Stimulated activated CD4-positive, alpha-beta T cell treated with anti-CD3 and anti-CD28 coated beads, Interleukin-4, amount 100 ng/mL, for 4 hours (primary cell): ENCODE data around the gene ELL2.

ENCODE experiments used
- DNase-seq, 2 experiments: peaks; one replicate each; pipeline ENCODE4 v3.0.0-alpha.2; 2020

Gene ELL2

DNA sequence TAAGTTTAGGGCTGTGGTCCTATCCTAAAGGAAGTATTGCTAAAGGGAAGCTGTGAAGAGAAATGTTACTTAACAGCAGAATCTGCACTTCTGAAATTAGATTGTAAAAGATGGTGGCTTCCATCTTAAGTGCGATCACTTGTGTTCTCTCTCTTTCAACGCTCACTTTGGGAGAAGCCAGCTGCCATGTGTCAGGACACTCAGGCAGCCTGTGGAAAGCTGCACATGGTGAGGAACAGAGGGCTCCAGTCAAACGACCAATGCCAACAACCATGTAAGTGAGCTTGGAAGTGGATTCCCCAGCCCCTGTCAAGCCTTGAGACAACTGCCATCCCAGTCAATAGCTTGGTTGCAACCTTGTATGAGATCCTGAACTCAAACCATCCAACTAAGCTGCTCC is 87.4 kb downstream of the ELL2 start:
- no peak for DNase-seq

DNA sequence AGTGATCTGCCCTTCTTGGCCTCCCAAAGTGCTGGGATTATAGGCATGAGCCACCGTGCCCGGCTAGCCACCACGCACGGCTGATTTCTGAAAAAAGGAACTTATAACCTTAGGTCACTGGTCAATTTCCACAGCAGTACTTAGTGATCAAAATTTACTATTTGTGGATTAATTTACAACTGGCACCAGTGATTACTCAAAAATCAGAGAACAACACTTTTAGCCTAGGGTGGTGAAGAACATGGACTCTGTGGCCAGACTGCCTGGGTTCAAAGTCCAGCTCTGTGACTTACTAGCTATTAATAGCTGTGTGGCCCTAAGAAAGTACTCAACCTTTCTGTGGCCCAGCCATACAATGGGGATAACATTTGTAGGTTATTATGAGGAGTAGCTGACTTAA is 88.3 kb downstream of the ELL2 start:
- DNase-seq: no peak

- no peak for DNase-seq
These were observed 89.0 kb downstream of the ELL2 start for GRCh38 chr5:95872346-95873268.

DNA sequence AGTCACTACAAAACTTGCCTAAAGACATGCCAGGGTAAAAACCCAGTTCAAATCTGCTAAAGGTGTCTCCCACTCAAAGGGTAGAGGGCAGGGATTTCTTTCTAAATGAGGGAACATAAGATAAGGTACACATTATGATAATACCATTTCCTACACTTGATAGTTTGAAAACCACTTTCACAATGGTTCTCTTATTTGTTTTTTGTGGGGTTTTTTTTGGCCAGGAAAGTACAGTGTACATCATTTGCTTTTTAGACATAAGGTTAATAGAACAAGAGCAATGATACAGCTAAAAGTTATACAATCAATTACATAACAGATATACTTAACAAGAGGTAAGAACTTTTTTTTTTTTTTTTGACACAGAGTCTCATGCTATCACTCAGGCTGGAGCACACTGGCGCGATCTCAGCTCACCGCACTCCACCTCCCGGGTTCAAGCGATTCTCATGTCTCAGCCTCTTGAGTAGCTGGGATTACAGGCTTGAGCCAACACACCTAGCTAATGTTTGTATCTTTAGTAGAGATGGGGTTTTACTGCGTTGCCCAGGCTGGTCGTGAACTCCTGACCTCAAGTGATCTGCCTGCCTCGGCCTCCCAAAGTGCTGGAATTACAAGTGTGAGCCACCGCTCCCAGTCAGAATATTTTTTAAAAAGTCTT is 90.4 kb downstream of the ELL2 start:
- DNase-seq: no peak

GRCh38 chr5:95870105-95870672 is 91.5 kb downstream of the ELL2 start:
- peak; percentile 34 to 56 for DNase-seq

- peak; percentile 31 to 51 for DNase-seq
These were observed 92.3 kb downstream of the ELL2 start for GRCh38 chr5:95869173-95869855.

DNA sequence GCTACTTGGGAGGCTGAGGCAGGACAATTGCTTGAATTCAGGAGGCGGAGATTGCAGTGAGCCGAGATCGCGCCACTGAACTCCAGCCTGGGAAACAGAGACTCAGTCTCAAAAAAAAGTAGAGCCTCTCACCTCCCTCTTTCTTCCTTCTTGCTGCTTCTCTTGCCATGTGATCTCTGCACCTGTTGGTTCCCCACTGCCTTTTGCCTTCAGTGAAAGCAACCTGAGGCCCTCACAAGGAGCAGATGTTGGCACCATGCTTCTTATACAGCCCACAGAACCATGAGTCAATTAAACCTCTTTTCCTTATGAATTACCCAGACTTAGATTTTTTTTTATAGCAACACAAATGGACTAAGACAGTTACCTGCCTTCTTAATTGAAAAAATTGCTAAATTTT is 93.5 kb downstream of the ELL2 start:
- no peak for DNase-seq

DNA sequence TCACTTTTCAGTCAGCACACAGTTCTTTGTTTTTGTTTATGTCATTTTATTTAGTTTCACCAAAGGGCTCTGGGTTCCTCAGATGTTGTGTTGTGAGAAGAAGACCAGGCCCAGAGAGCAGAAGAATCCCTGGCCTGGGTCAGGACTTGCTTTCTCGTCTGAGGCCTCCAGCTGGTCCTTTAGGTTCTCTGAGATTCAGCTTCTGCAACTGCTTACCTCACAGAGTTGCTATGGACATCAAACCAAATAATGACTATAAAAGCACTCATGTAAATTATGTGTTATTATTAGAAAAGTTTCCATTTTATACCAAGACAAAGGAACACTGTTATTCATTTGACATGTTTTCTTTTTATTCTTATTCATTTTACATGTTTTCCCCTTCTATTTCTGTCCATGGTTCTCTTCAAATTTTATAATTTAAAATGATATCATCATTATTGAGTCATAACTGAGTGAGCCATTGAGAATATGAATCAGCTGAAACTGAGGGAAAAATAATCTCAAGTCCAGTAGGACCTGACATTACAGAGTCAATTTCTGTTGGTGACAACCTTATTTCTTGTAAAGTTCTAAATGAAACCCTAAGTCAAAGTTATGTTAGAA is 95.1 kb downstream of the ELL2 start:
- DNase-seq: no peak

DNA sequence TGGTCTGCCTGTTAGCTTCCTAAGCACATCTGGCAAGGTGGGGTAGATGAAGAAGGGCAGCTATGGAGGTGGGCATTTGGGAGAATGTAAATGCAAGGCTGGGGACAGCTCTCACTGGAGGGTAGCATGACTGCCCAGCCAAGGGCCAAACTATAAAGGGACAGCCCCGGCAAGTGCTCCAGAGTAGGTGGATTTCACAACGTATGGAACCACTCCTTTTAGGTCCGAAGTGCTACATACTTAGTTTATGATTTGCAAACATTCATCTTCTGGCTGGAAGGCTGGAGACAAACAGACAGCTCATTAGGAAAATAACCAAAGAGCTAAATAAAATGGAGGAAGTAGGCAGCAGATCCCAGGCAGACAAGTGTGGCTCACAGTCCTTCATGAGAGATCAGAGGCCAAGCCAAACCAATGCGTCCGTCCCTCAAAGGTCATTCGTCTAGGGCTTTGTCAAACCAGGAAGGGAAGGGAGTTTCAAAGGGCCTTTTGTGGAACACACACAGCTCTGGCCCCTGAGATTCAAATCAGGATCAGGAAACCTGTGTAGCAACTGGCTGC is 96.6 kb downstream of the ELL2 start:
- DNase-seq: no peak

DNA sequence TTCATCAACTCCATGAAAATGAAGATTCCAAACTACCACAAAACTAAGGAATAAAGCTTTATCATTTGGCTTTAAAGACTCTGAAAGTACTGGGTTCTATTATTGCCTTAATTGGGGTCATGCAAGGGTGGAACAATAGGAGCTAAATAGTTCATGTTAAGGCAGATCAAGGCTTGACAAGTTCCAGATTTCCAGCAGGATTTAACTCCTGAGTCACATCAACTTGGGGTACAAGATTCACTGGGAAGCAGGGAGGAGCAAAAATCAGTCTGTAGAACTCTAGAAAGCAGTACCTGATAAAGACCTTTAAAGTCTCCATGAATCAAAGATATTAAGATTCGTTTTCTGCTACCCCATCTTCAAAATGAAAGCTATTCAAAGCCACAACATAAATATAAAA is 97.2 kb downstream of the ELL2 start:
- no peak for DNase-seq

- DNase-seq: no peak
These were observed 98.3 kb downstream of the ELL2 start for GRCh38 chr5:95863383-95863757.

DNA sequence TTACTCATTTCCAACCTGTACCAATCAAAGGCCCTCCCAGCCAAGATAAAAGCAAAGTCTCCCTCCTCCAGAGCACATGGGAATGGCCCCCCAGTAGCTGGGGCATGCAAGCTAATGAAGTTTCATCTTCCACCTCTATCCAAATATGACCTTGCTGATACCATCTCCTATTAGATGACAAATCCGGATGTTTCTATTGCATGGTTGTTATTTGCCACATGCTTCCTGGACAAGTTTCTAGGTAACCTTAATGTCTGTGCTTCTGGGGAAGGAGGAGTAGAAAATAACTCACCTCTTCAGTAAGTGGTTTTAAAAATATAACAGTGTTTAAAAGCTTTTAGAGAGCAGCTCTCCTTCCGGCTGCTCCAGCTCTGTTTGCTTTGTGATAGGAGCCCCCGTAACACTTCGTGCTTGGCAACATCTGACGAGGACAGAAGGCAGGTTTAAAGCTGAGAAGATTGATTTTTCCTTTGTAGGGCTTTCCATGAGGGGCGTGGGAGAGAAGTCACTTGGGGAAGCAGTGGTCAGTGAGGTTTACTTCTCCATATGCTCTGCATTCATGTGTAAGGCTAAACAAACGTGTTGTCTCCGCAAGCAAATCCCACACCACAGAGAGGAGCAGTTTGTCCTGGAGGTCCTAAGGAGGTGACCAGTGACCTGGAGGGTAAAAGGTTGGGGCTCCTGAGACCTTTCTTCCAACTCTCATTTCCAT is 98.8 kb downstream of the ELL2 start:
- DNase-seq: no peak

DNA sequence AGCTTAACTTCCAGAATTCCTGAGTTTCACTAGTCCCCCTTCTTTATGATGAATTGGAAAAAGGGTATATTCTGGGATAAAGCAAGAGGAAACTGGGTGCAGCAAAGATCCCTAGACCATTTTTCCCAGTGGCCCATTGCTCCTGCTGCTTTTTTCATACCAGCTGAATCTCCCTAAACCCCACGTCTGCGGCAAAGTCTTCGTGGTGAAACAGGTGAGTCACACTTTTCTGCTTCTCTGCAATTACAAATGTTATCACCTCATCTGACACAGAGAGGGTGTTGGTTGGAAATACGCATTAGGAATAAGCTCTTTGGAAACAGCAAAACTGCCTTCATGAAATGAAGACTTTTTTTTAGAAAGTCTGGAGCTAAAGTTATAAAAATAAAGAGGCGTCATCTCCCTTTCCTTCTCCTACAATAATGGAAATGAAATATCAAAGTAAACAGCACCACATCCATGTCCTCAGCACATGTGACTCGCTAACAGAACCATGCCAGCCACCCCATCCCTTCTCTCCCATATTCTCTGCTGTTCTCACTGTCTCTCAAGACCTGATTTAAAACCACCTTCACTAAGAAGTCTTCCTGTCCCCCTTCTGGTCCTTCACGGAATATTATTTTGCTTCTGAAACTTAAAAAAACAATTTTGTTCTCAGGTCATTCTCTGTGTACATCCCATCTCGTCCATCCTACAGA is 99.6 kb downstream of the ELL2 start:
- DNase-seq: peak in 1 of 2 experiments; percentile 27

GRCh38 chr5:95861221-95861863 is 100.3 kb downstream of the ELL2 start:
- no peak for DNase-seq

DNA sequence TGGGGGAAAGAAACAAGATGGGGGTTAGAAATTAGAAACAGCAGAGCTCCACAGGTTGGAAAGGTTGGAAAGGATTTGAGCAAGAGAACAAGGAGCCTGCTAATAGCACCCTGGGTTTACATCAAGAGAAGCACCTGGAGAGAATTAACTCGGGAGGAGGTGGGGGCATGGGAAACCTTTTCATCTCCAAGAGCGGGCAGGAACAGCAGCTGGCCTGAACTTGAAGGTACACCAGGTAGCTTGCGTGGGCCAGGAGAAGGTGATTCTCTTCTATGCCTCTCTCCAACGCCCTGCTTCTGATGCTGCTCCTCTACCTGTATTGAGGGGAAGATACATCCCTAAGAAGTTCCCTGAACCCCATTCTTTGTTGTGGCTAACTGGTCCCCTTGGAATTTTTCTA is 102.0 kb downstream of the ELL2 start:
- no peak for DNase-seq

DNA sequence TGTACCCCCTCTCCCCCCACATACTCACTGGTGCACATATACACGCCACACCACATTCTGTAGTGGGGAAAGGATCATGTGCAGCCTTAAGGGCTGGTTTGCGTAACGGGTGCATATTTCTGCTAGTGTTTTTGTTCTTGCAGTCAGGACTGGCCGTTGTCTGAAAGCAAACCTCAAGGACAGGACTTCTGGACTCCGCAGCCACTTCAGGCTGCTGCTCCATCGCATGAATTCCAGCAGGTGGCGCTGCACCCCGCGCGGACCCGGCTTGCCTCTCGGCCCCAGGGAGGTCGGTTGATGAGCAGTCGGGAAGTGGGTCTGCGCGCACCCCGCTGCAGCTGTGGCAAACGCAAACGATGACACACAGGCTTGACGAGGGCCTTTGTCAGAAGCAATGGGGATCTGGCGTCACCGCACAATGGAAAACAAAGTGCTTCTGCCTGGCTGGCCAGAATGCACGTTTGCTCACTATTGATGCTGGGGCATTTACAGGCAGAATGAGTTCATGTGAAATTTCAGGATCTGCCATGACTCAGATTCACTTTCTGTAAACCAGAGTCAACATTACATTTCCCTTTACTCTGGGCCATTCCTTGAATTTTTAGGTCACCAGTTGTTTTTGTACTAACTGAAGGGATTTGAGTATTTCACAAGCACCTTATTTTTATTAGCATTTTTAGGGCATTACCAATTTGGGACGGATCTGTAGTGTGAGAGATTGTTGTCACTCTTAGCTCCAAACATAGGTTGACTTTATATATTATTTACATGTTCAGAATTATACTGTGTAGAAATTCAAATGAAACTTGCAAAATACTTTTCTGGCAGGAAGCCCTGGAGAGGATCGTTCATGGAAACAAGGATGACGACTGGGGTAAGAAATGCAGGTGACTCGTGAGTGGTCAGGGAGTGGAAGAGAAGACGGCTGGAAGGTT is 102.7 kb downstream of the ELL2 start:
- DNase-seq: peak; percentile 90 to 95

DNA sequence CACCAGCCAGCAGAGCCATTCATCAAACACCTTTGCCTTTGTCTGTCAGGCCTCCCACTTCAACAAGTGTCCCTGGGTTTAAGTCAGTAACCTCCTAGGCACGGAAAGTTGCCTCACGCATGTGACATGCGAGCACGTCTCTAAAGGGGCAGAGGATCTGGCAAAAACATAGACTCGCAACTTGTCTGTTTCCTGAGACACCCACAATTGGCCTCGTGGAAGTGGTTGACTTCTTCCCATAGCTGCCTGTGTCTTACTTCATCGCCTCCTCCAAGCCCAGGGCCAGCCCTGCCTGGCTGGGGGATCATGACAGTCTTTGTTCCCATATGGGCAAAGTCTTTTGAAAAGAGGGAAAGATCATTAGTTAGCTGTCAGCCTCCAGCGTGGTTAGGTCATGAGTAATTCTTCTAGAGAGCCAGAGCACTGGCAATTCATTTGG is 103.6 kb downstream of the ELL2 start:
- DNase-seq: no peak

GRCh38 chr5:95857185-95857945 is 104.3 kb downstream of the ELL2 start:
- no peak for DNase-seq

DNA sequence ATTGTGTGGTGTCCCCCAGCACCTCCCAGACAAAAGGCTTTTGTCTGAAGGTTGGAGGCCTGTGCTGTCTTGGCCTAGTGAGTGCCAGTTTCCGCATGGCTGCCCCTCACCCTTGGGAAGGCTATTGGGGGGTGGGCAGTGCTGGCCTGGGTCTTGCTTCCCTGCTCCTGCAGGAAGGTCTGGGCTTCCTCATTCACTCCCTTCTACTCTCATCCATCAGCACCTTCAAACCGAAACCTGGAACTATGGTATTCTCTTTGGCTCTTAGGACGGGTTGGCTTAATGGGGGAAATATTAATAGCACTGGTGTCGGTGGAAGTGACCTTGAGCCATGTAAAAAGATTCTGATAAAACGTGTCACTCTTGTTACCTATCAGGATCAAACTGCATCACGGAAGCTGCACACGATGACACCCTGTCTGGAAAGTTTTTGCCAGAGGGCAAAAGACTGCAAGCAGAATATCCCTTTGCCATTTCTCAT is 105.1 kb downstream of the ELL2 start:
- no peak for DNase-seq
